IMR-90 (cell line): ENCODE measurements around the gene TAPT1. TPM values are rescaled to one million over a fixed set of nuclear protein-coding genes. Genes with fewer than 3 reads are reported as not detected.

ENCODE experiments used
- ATAC-seq: fragments of 200-7000 bp; cut with Tn5 transposase; 2 replicates; pipeline ENCODE4 v1.9.1; 2020; ENCODE audit warnings: low read depth, mild to moderate bottlenecking, moderate library complexity
- BruUV-seq: library from RNA; stranded (reverse); fragments of 400-500 nt; replicated peaks from 2 replicates; lab custom pipeline; 2021; lab: Mats Ljungman, UMichigan
- CTCF ChIA-PET: fragments of 300-600 bp; formaldehyde crosslinking; extraction: SDS; loops from one replicate; lab custom pipeline; 2021; ENCODE audit warnings: antibody characterized with exemption; lab: Yijun Ruan, JAX
- POLR2A ChIA-PET: fragments of 300-600 bp; sonication (Branson Sonifier 250); formaldehyde crosslinking; loops from one replicate; lab custom pipeline; 2022; ENCODE audit warnings: antibody characterized with exemption; ENCODE audit not compliant: unreplicated experiment; lab: Charles Lee
- DNase-seq: peaks from one replicate; pipeline ENCODE4 v3.0.0; 2013
- H2AFZ ChIP-seq: replicated peaks from 2 replicates; pipeline ENCODE3; 2013; ENCODE audit warnings: low read length, mild to moderate bottlenecking; ENCODE audit not compliant: poor library complexity
- H2AK5ac ChIP-seq: 2 replicates; pipeline ENCODE4 v1.6.1; 2013; ENCODE audit warnings: low read depth, low read length, inconsistent platforms
- H2AK9ac ChIP-seq: replicated peaks from 2 replicates; pipeline ENCODE3; 2013; ENCODE audit warnings: mild to moderate bottlenecking, low read depth, low read length, moderate library complexity; ENCODE audit not compliant: poor library complexity
- H2BK120ac ChIP-seq: 2 replicates; pipeline ENCODE4 v1.6.1; 2013; ENCODE audit warnings: low read depth, low read length, inconsistent platforms
- H2BK15ac ChIP-seq: 3 replicates; pipeline ENCODE4 v1.6.1; 2013; ENCODE audit warnings: low read depth, low read length, inconsistent platforms
- H2BK20ac ChIP-seq: 2 replicates; pipeline ENCODE4 v1.6.1; 2013; ENCODE audit warnings: low read depth, mild to moderate bottlenecking, inconsistent platforms, low read length, moderate library complexity
- H2BK5ac ChIP-seq: 2 replicates; pipeline ENCODE4 v1.6.1; 2013; ENCODE audit warnings: mild to moderate bottlenecking, low read depth, low read length, inconsistent platforms; ENCODE audit not compliant: poor library complexity, severe bottlenecking
- H3K14ac ChIP-seq: replicated peaks from 2 replicates; pipeline ENCODE4 v1.6.1; 2013; ENCODE audit warnings: low read depth, low read length, inconsistent platforms
- H3K18ac ChIP-seq: 2 replicates; pipeline ENCODE4 v1.6.1; 2013; ENCODE audit warnings: low read depth, low read length, control low read depth
- H3K23ac ChIP-seq: 2 replicates; pipeline ENCODE4 v1.6.1; 2013; ENCODE audit warnings: low read depth, low read length, inconsistent platforms
- H3K27ac ChIP-seq: 2 replicates; pipeline ENCODE4 v1.5.1; 2013; ENCODE audit warnings: mild to moderate bottlenecking, control low read depth, low read length; ENCODE audit not compliant: insufficient read depth
- H3K27me3 ChIP-seq: 2 replicates; pipeline ENCODE4 v1.6.1; 2013; ENCODE audit warnings: low read length; ENCODE audit not compliant: control insufficient read depth, insufficient read depth
- H3K36me3 ChIP-seq: 2 replicates; pipeline ENCODE4 v1.6.1; 2013; ENCODE audit warnings: low read length, mixed read lengths; ENCODE audit not compliant: control insufficient read depth, insufficient read depth
- H3K4ac ChIP-seq: 2 replicates; pipeline ENCODE4 v1.6.1; 2013; ENCODE audit warnings: low read depth, low read length, inconsistent platforms
- H3K4me1 ChIP-seq: 2 replicates; pipeline ENCODE4 v1.6.1; 2013; ENCODE audit warnings: low read length, mixed read lengths; ENCODE audit not compliant: control insufficient read depth, insufficient read depth
- H3K4me2 ChIP-seq: 2 replicates; pipeline ENCODE4 v1.6.1; 2013; ENCODE audit warnings: low read depth, mild to moderate bottlenecking, control low read depth, low read length, moderate library complexity
- H3K4me3 ChIP-seq: 2 replicates; pipeline ENCODE4 v1.5.1; 2013; ENCODE audit warnings: low read depth, mild to moderate bottlenecking, control low read depth, low read length, moderate library complexity; ENCODE audit not compliant: insufficient read depth
- H3K56ac ChIP-seq: 2 replicates; pipeline ENCODE4 v1.6.1; 2013; ENCODE audit warnings: low read length, inconsistent platforms; ENCODE audit not compliant: insufficient read depth; ENCODE audit errors: extremely low read depth
- H3K79me1 ChIP-seq, 2 experiments: 2 replicates each; pipeline ENCODE4 v1.6.1; 2013; ENCODE audit warnings: low read length in 2 of 2, inconsistent platforms in 1 of 2, low read depth in 1 of 2
- H3K9ac ChIP-seq: 2 replicates; pipeline ENCODE4 v1.6.1; 2013; ENCODE audit warnings: low read depth, low read length, control low read depth
- H3K9me1 ChIP-seq: 2 replicates; pipeline ENCODE4 v1.6.1; 2013; ENCODE audit warnings: low read length, inconsistent platforms; ENCODE audit not compliant: insufficient read depth
- H3K9me3 ChIP-seq: 2 replicates; pipeline ENCODE4 v1.6.1; 2013; ENCODE audit warnings: low read length; ENCODE audit not compliant: control insufficient read depth, insufficient read depth
- H4K20me1 ChIP-seq: 2 replicates; pipeline ENCODE4 v1.6.1; 2013; ENCODE audit warnings: low read length, inconsistent platforms; ENCODE audit not compliant: insufficient read depth
- H4K5ac ChIP-seq: 2 replicates; pipeline ENCODE4 v1.6.1; 2013; ENCODE audit warnings: mild to moderate bottlenecking, low read depth, low read length, control low read depth
- H4K8ac ChIP-seq, 2 experiments: 2 replicates each; pipeline ENCODE4 v1.6.1; 2013; ENCODE audit warnings: low read depth in 2 of 2, low read length in 2 of 2, control low read depth in 1 of 2, inconsistent platforms in 1 of 2
- H4K91ac ChIP-seq: 2 replicates; pipeline ENCODE4 v1.6.1; 2013; ENCODE audit warnings: low read depth, low read length, inconsistent platforms; ENCODE audit not compliant: insufficient read depth
- MAZ ChIP-seq: IDR thresholded peaks from 2 replicates; pipeline ENCODE4 v1.6.1; 2012; ENCODE audit warnings: low read depth, mild to moderate bottlenecking, low read length, improper control_type of control experiment, moderate library complexity, borderline replicate concordance
- MXI1 ChIP-seq: IDR thresholded peaks from 2 replicates; pipeline ENCODE4 v1.6.1; 2012; ENCODE audit warnings: low read depth, mild to moderate bottlenecking, low read length, moderate library complexity, borderline replicate concordance
- NFE2L2 ChIP-seq: fragments of 150-350 bp; IDR thresholded peaks from 2 replicates; pipeline ENCODE4 v1.6.1; 2016; ENCODE audit warnings: low read depth, mild to moderate bottlenecking, low read length
- WGBS, 2 experiments: methylation state at CpG; one replicate each; pipeline versions ENCODE4 v1.1.5 to v1.1.7; 2013; ENCODE audit warnings: missing lambda C conversion rate in 2 of 2; ENCODE audit not compliant: insufficient read length in 1 of 2; ENCODE audit errors: extremely low coverage in 2 of 2; 5-methylcytosine and 5-hydroxymethylcytosine counted together
- dilution Hi-C: fragments of 300-500 bp; cut with HindIII; formaldehyde crosslinking; loops from one replicate; pipeline ENCODE4 v1.14.3; 2018; ENCODE audit warnings: low sequenced_read_pairs; ENCODE audit not compliant: unreplicated experiment
- in situ Hi-C: fragments of 300-500 bp; cut with MboI; formaldehyde crosslinking; loops from 3 replicates; pipeline ENCODE4 v1.14.3; 2019; ENCODE audit warnings: low sequenced_read_pairs, inconsistent platforms, mixed read lengths
- intact Hi-C: fragments of 100-400 bp; cut with micrococcal nuclease; formaldehyde crosslinking; loops from 2 replicates; pipeline ENCODE4 v1.10.0; 2022
- polyA plus RNA-seq, 3 experiments: library from polyadenylated mRNA; depleted of rRNA; stranded (reverse); fragments of >200 nt; gene quantifications; 2 replicates each; pipeline ENCODE4 v1.2.3, GENCODE V29; 2012; ENCODE audit warnings: low replicate concordance in 1 of 3
- total RNA-seq: library from RNA; depleted of rRNA; stranded (reverse); fragments of >200 nt; gene quantifications from 2 replicates; pipeline ENCODE4 v1.2.3, GENCODE V29; 2012

Gene TAPT1
- total and polyA plus RNA-seq, 2 of the 4 experiments (the other 2 are of a cell fraction): 5.6 to 12.2 TPM

- H3K4me1 ChIP-seq: peaks cover 2% of the 10 kb centered on the region; the same call in 1 of the 2 replicates
- no peak overlapping the region for H4K5ac ChIP-seq
- WGBS, 2 experiments: no CpG with 5 or more reads among the region's 4 CpGs
- H3K27me3 ChIP-seq: peaks cover 17% of the 10 kb centered on the region
- no peak overlapping the region for H3K18ac ChIP-seq
- H2BK120ac ChIP-seq: no peak overlapping the region
- H3K56ac ChIP-seq: no peak overlapping the region
- H2AFZ ChIP-seq: no peak overlapping the region
- no peak overlapping the region for H3K9ac ChIP-seq
- H3K27ac ChIP-seq: no peak overlapping the region
- no peak overlapping the region for H4K8ac ChIP-seq
- ChIA-PET POLR2A (no interaction called here), CTCF (interaction anchor here (1.3 to 1.5 kb wide), 2 partner anchors 12 to 26 kb away, joined by 3 read pairs; no protein-coding TSS in a partner anchor)
- H3K4me3 ChIP-seq: no peak overlapping the region
- H2AK9ac ChIP-seq: no peak overlapping the region
- H2BK15ac ChIP-seq: no peak overlapping the region
- H4K20me1 ChIP-seq: no peaks in the 10 kb centered on the region
- no peak overlapping the region for H3K4me2 ChIP-seq
- no peak for TF ChIP-seq MXI1
- no peak for TF ChIP-seq MAZ
- no peak for TF ChIP-seq NFE2L2
- H4K91ac ChIP-seq: no peak overlapping the region
- dilution Hi-C loops (no loop called here), intact Hi-C loops (no loop called here), in situ Hi-C loops (no loop called here)
- no peak overlapping the region for H2BK20ac ChIP-seq
- H2AK5ac ChIP-seq: no peak overlapping the region
- H3K79me1 ChIP-seq: no peaks in the 10 kb centered on the region
- H3K23ac ChIP-seq: no peak overlapping the region
- H3K9me3 ChIP-seq: peaks cover 2% of the 10 kb centered on the region; the same call in 1 of the 2 replicates
- no peaks in the 10 kb centered on the region; the same call in 1 of the 2 replicates for H3K9me1 ChIP-seq
- H3K36me3 ChIP-seq: no peaks in the 10 kb centered on the region
- BruUV-seq: no TSS peak
- H3K4ac ChIP-seq: no peak overlapping the region
- ATAC-seq (no peak), DNase-seq (no peak)
- H3K14ac ChIP-seq: no peak overlapping the region
- no peak overlapping the region for H2BK5ac ChIP-seq
Measured at GRCh38 chr4:16140231-16140878, 85.9 kb downstream of the TAPT1 start.
